IPS-18c (cell line): ENCODE measurements around the gene ZNF683.
A peak's percentile ranks its signal among the peaks of the same experiment; 100 is the strongest.

Experiments used
- H3K4me3 ChIP-seq: 2 replicates; pipeline ENCODE4 v1.7.0; 2013; ENCODE audit warnings: low read depth, mild to moderate bottlenecking, low read length, moderate library complexity; ENCODE audit not compliant: insufficient read depth
- H3K9me3 ChIP-seq: one replicate; pipeline ENCODE4 v1.6.1; 2013; ENCODE audit warnings: mild to moderate bottlenecking, low read length, moderate library complexity; ENCODE audit not compliant: control insufficient read depth, insufficient read depth

ZNF683 gene

GRCh38 chr1:26364956-26365355, 7.6 kb downstream of the ZNF683 start:
- H3K4me3 ChIP-seq, result no peak overlapping the region
- no peaks in the 10 kb centered on the region for H3K9me3 ChIP-seq

- Histone ChIP-seq H3K4me3 (no peak overlapping the region), H3K9me3 (no peaks in the 10 kb centered on the region)
These were observed 8.8 kb downstream of the ZNF683 start for GRCh38 chr1:26363549-26364448.

GRCh38 chr1:26362331-26362730, 10.2 kb downstream of the ZNF683 start:
- H3K9me3 ChIP-seq, result no peaks in the 10 kb centered on the region
- no peak overlapping the region for H3K4me3 ChIP-seq

GRCh38 chr1:26361605-26362122, 10.9 kb downstream of the ZNF683 start:
- no peak overlapping the region for H3K4me3 ChIP-seq
- H3K9me3 ChIP-seq, result no peaks in the 10 kb centered on the region

- H3K9me3 ChIP-seq, result peaks cover 2% of the 10 kb centered on the region
These were observed 11.5 kb downstream of the ZNF683 start for GRCh38 chr1:26360807-26361604.

GRCh38 chr1:26359981-26360806, 12.4 kb downstream of the ZNF683 start:
- H3K4me3 ChIP-seq, result peak overlapping the region; percentile 68

More at GRCh38 chr1:26360807-26361604, 11.5 kb downstream of the ZNF683 start:
- H3K4me3 ChIP-seq, result peak overlapping the region; percentile 68

GRCh38 chr1:26358411-26359384, 13.9 kb downstream of the ZNF683 start:
- H3K9me3 ChIP-seq, result peaks cover 2% of the 10 kb centered on the region
- no peak overlapping the region for H3K4me3 ChIP-seq

More at GRCh38 chr1:26359981-26360806, 12.4 kb downstream of the ZNF683 start:
- H3K9me3 ChIP-seq, result peaks cover 2% of the 10 kb centered on the region

- Histone ChIP-seq H3K9me3 (peaks cover 2% of the 10 kb centered on the region), H3K4me3 (no peak overlapping the region)
These were observed 15.4 kb downstream of the ZNF683 start for GRCh38 chr1:26357121-26357602.

GRCh38 chr1:26356106-26356505, 16.4 kb downstream of the ZNF683 start:
- H3K9me3 ChIP-seq, result peaks cover 2% of the 10 kb centered on the region
- H3K4me3 ChIP-seq, result no peak overlapping the region

GRCh38 chr1:26354972-26355371, 17.6 kb downstream of the ZNF683 start:
- peaks cover 2% of the 10 kb centered on the region for H3K9me3 ChIP-seq
- no peak overlapping the region for H3K4me3 ChIP-seq

- Histone ChIP-seq H3K4me3 (no peak within 1 kb of the TSS), H3K9me3 (peaks cover 2% of the 10 kb centered on the region)
These were observed 18.4 kb downstream of the ZNF683 start, which contains the start of gene CRYBG2 for GRCh38 chr1:26353976-26354820. Gene CRYBG2 (minus strand): TSS chr1:26354130. CDS start chr1:26346657, 7,473 bp downstream.

GRCh38 chr1:26353210-26353859, 19.2 kb downstream of the ZNF683 start:
- Histone ChIP-seq H3K9me3 (peaks cover 2% of the 10 kb centered on the region), H3K4me3 (no peak overlapping the region)

GRCh38 chr1:26352338-26352679, 20.2 kb downstream of the ZNF683 start:
- Histone ChIP-seq H3K4me3 (no peak overlapping the region), H3K9me3 (peaks cover 2% of the 10 kb centered on the region)

GRCh38 chr1:26351590-26352337, 20.8 kb downstream of the ZNF683 start:
- Histone ChIP-seq H3K4me3 (no peak overlapping the region), H3K9me3 (peaks cover 2% of the 10 kb centered on the region)
